Measurements from ENCODE around the gene APBA2.

- TF ChIP-seq CTCF (IDR thresholded peaks at IDR 0.05) (no peak), POLR2A (IDR thresholded peaks at IDR 0.05) (no peak)
These were observed 17.8 kb downstream of the APBA2 start for GRCh38 chr15:28903555-28903954.

Data from heart left ventricle (tissue), 13 donors.